ENCODE data around the gene TRIO. TPM values are rescaled to one million over a fixed set of nuclear protein-coding genes. Genes with fewer than 3 reads are reported as not detected.

Gene TRIO
- total RNA-seq, 1 donor from 2014 or later: 148 TPM

DNA sequence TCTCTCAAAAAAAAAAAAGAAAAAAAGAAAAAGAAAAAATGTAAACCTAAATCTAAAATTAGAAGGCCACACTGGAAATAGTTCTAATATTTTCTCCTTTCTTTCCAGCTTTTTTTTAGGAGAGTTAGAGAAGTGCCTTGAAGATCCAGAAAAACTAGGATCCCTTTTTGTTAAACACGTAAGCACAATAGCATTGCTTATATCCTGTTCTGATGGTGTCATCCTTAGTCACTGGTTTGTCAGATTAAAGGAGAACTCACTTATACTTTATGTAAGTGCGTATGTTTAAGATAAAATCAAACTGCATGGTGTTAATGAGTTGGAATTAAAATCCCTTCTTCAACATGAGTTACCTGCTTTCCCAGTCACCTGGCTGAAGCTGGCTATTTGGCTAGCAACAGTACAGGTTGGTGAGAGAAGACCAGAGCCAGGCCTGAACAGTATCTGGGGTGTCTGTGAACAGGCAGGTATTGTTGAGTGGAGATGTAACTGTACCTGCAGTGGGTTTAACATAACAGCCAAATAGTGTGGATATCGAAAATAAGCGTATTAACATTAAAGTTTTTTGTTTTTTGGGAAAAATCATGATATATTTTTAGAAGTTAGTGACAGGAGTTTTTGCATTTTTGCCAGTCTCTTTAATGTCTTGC is 333.8 kb downstream of the TRIO start:
- no peaks in the 10 kb centered on the region for H3K9me3 ChIP-seq
- H3K36me3 ChIP-seq: peaks cover 98% of the 10 kb centered on the region
- ATAC-seq (no peak), DNase-seq (no peak)
- H3K27ac ChIP-seq: no peak overlapping the region
- intact Hi-C loops (cut with DNase I): no loop called here
- TF ChIP-seq, protein P1, sequence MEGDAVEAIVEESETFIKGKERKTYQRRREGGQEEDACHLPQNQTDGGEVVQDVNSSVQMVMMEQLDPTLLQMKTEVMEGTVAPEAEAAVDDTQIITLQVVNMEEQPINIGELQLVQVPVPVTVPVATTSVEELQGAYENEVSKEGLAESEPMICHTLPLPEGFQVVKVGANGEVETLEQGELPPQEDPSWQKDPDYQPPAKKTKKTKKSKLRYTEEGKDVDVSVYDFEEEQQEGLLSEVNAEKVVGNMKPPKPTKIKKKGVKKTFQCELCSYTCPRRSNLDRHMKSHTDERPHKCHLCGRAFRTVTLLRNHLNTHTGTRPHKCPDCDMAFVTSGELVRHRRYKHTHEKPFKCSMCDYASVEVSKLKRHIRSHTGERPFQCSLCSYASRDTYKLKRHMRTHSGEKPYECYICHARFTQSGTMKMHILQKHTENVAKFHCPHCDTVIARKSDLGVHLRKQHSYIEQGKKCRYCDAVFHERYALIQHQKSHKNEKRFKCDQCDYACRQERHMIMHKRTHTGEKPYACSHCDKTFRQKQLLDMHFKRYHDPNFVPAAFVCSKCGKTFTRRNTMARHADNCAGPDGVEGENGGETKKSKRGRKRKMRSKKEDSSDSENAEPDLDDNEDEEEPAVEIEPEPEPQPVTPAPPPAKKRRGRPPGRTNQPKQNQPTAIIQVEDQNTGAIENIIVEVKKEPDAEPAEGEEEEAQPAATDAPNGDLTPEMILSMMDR (IDR thresholded peaks at IDR 0.05): no peak
- no peaks in the 10 kb centered on the region for H3K4me1 ChIP-seq
- H3K27me3 ChIP-seq (ENCODE audit: low read depth): no peaks in the 10 kb centered on the region
- H3K4me3 ChIP-seq: no peak overlapping the region

DNA sequence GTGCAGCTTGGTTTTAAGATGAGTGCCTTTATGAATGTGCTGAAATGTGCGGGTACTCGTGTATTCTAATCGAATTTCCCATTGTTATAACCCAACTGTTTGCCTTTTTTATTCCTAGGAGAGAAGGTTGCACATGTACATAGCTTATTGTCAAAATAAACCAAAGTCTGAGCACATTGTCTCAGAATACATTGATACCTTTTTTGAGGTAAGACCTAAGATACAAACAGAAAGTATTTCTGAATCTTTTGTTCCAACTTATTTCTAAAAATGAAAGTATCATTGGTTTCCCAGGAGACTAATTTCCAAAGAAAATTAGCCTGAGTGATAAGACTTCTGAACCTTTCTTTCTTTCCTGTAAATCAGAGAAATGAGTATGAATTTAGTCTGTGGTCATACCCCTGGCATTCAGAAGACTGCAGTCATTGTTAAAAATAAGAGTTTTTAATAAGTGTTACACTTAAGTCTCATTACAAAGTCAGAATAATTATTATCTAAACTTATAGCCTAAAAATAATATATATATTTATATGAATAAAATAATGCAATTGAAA is 336.1 kb downstream of the TRIO start:
- Histone ChIP-seq H3K9me3 (no peaks in the 10 kb centered on the region), H3K4me3 (no peak overlapping the region), H3K36me3 (peaks cover 96% of the 10 kb centered on the region), H3K27me3 (ENCODE audit: low read depth) (no peaks in the 10 kb centered on the region), H3K4me1 (no peaks in the 10 kb centered on the region), H3K27ac (no peak overlapping the region)
- intact Hi-C loops (cut with DNase I): no loop called here
- TF ChIP-seq, protein P1 (IDR thresholded peaks at IDR 0.05): no peak
- ATAC-seq (no peak), DNase-seq (no peak)

DNA sequence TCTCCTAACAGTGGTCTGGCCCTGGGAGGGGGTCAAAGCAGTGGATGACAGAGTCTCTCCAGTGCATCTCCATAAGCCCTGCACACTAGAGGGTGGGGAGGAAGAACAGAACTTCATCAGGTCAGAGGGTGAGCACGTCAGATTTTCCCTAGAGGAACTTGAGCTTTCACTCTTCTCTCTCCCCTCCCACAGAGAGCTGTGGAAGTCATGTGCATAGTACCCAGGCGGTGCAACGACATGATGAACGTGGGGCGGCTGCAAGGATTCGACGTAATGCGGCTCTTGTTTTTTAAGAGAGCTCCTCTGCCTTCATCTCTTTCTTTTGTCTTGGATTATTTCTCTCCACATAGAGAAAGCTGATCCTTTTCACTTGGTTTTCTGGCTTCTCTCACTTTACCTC is 338.2 kb downstream of the TRIO start:
- H3K27me3 ChIP-seq (ENCODE audit: low read depth): no peaks in the 10 kb centered on the region
- ATAC-seq (peak; percentile 67 to 79), DNase-seq (no peak)
- intact Hi-C loops (cut with DNase I): no loop called here
- TF ChIP-seq, protein P1 (IDR thresholded peaks at IDR 0.05): no peak
- no peak overlapping the region for H3K27ac ChIP-seq
- H3K9me3 ChIP-seq: no peaks in the 10 kb centered on the region
- H3K36me3 ChIP-seq: peaks cover 96% of the 10 kb centered on the region
- H3K4me3 ChIP-seq: no peak overlapping the region
- no peaks in the 10 kb centered on the region for H3K4me1 ChIP-seq

DNA sequence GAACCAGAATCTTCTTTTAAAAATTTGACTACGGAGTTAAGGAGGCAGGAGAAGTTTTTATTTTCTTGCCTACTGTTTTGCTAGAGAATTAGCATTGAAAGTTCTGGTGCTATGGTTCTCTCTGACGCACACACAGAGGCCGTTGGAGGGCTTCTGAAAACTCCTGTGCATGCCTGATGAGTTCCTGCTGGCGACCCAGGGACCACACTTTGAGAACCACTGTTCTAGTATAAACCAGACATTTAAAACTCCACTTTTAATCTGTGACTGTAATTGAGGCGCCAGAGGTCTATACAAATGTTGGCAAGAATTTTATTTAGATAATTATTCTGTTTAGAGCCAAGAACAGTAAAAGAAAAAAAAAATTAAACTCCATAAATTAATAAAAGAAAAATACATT is 338.9 kb downstream of the TRIO start:
- H3K4me3 ChIP-seq: no peak overlapping the region
- ATAC-seq (no peak), DNase-seq (no peak)
- H3K27ac ChIP-seq: no peak overlapping the region
- intact Hi-C loops (cut with DNase I): no loop called here
- H3K4me1 ChIP-seq: no peaks in the 10 kb centered on the region
- TF ChIP-seq, protein P1 (IDR thresholded peaks at IDR 0.05): no peak
- no peaks in the 10 kb centered on the region for H3K27me3 ChIP-seq (ENCODE audit: low read depth)
- no peaks in the 10 kb centered on the region for H3K9me3 ChIP-seq
- H3K36me3 ChIP-seq: peaks cover 96% of the 10 kb centered on the region

DNA sequence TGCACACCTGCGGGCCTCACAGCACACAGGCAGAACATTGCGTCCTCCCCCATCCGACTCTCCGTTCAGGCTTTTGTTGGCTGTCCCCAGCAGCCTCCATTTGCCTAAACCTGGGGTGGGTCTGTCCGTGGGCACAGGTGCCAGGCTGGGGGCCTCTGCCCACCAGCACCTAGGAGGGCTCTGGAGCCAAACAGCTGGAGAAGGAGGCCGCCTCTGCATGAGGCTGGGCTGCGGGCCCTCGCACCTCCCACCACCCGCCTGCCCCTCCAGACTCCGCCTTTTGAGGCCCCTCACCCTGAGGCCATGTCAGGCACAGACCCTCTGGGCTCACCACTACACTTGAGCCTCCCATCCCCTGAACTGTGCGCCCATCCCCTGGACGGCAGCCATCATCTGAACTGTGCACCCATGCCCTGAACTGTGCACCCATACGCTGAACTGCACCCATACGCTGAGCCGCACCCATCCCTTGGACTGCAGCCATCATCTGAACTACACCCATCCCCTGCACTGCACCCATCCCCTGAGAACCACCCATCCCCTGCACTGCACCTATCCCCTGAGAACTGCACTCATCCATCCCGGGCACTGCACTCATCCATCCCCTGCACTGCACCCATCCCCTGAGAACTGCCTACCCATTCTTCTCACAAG is 340.5 kb downstream of the TRIO start:
- Histone ChIP-seq H3K4me1 (no peaks in the 10 kb centered on the region), H3K36me3 (peaks cover 93% of the 10 kb centered on the region), H3K27me3 (ENCODE audit: low read depth) (no peaks in the 10 kb centered on the region), H3K27ac (no peak overlapping the region), H3K4me3 (no peak overlapping the region), H3K9me3 (no peaks in the 10 kb centered on the region)
- ATAC-seq (peak in 1 of 2 donors; percentile 40), DNase-seq (no peak)
- TF ChIP-seq, protein P1 (IDR thresholded peaks at IDR 0.05): no peak
- intact Hi-C loops (cut with DNase I): no loop called here
